Subcutaneous abdominal adipose tissue (tissue), 5 donors: ENCODE data around the gene SUV39H2.
"Not testable (repeated sequence)": the region's sequence is repeated elsewhere in the genome, so short reads cannot be mapped to it uniquely, and the experiment has no call there.

ENCODE experiments used
- H3K27ac ChIP-seq: one replicate; pipeline ENCODE4 v1.7.0; 2013; ENCODE audit warnings: low read depth, mild to moderate bottlenecking, inconsistent platforms, low read length, moderate library complexity
- H3K27me3 ChIP-seq, 5 donors: one replicate each; pipeline ENCODE4 v1.7.0; 2013; ENCODE audit warnings: low read length in 5 of 5, inconsistent platforms in 1 of 5; ENCODE audit not compliant: control insufficient read depth in 5 of 5, insufficient read depth in 4 of 5
- H3K36me3 ChIP-seq, 5 donors: one replicate each; pipeline ENCODE4 v1.7.0; 2013; ENCODE audit warnings: low read length in 5 of 5; ENCODE audit not compliant: control insufficient read depth in 5 of 5, insufficient read depth in 5 of 5
- H3K4me1 ChIP-seq, 5 donors: one replicate each; pipeline ENCODE4 v1.7.0; 2013; ENCODE audit warnings: low read length in 5 of 5, mild to moderate bottlenecking in 3 of 5, moderate library complexity in 1 of 5; ENCODE audit not compliant: control insufficient read depth in 5 of 5, insufficient read depth in 5 of 5
- H3K4me3 ChIP-seq, 5 donors: one replicate each; pipeline ENCODE4 v1.7.0; 2013; ENCODE audit warnings: low read length in 5 of 5, low read depth in 1 of 5
- H3K9ac ChIP-seq, 5 donors: one replicate each; pipeline ENCODE4 v1.7.0; 2013; ENCODE audit warnings: low read length in 5 of 5, mild to moderate bottlenecking in 4 of 5, moderate library complexity in 3 of 5
- H3K9me3 ChIP-seq, 5 donors: one replicate each; pipeline ENCODE4 v1.7.0; 2013; ENCODE audit warnings: low read length in 5 of 5; ENCODE audit not compliant: control insufficient read depth in 5 of 5
- donor health status: healthy.
- donor health status: healthy.
- donor health status: healthy.
- donor health status: healthy.
- donor health status: healthy.

Gene SUV39H2

GRCh38 chr10:14924013-14924412 lies 45.3 kb downstream of the SUV39H2 start:
- no peak overlapping the region for H3K27ac ChIP-seq
- peaks cover 37 to 82% (median 65%) of the 10 kb centered on the region in 5 donors for H3K36me3 ChIP-seq
- no peaks in the 10 kb centered on the region for H3K4me1 ChIP-seq
- H3K4me3 ChIP-seq: no peak overlapping the region
- H3K9ac ChIP-seq: no peak overlapping the region
- H3K9me3 ChIP-seq: no peaks in the 10 kb centered on the region
- no peaks in the 10 kb centered on the region for H3K27me3 ChIP-seq

GRCh38 chr10:14925268-14925667 lies 46.6 kb downstream of the SUV39H2 start:
- H3K4me3 ChIP-seq: no peak overlapping the region
- no peaks in the 10 kb centered on the region for H3K27me3 ChIP-seq
- no peak overlapping the region for H3K9ac ChIP-seq
- no peak overlapping the region for H3K27ac ChIP-seq
- H3K9me3 ChIP-seq: no peaks in the 10 kb centered on the region
- no peaks in the 10 kb centered on the region for H3K4me1 ChIP-seq
- H3K36me3 ChIP-seq: peaks cover 33 to 80% (median 55%) of the 10 kb centered on the region in 5 donors

- Histone ChIP-seq H3K27ac (no peak overlapping the region), H3K27me3 (no peaks in the 10 kb centered on the region), H3K36me3 (peaks cover 37 to 80% (median 56%) of the 10 kb centered on the region in 5 donors), H3K9me3 (no peaks in the 10 kb centered on the region), H3K4me3 (no peak overlapping the region), H3K4me1 (no peaks in the 10 kb centered on the region), H3K9ac (no peak overlapping the region)
Observed at GRCh38 chr10:14926061-14926470, 47.4 kb downstream of the SUV39H2 start.

- H3K27ac ChIP-seq: no peak overlapping the region
- H3K4me3 ChIP-seq: no peak overlapping the region
- no peaks in the 10 kb centered on the region for H3K27me3 ChIP-seq
- H3K36me3 ChIP-seq: peaks cover 34 to 80% (median 48%) of the 10 kb centered on the region in 5 donors
- no peaks in the 10 kb centered on the region for H3K9me3 ChIP-seq
- no peaks in the 10 kb centered on the region for H3K4me1 ChIP-seq
- H3K9ac ChIP-seq: no peak overlapping the region
Observed at GRCh38 chr10:14926722-14927416, 48.2 kb downstream of the SUV39H2 start.

GRCh38 chr10:14930610-14931009 lies 51.9 kb downstream of the SUV39H2 start:
- no peaks in the 10 kb centered on the region for H3K27me3 ChIP-seq
- no peak overlapping the region for H3K27ac ChIP-seq
- H3K9ac ChIP-seq: no peak overlapping the region
- no peaks in the 10 kb centered on the region for H3K4me1 ChIP-seq
- no peaks in the 10 kb centered on the region for H3K9me3 ChIP-seq
- no peak overlapping the region for H3K4me3 ChIP-seq
- H3K36me3 ChIP-seq: peaks cover 22 to 84% (median 57%) of the 10 kb centered on the region in 5 donors

- Histone ChIP-seq H3K4me3 (no peak overlapping the region), H3K27me3 (no peaks in the 10 kb centered on the region), H3K36me3 (peaks cover 5 to 52% (median 29%) of the 10 kb centered on the region in 5 donors), H3K9me3 (no peaks in the 10 kb centered on the region), H3K27ac (no peak overlapping the region), H3K9ac (no peak overlapping the region), H3K4me1 (peaks cover 0 to 4% (median 0%) of the 10 kb centered on the region in 5 donors)
Observed at GRCh38 chr10:14936584-14936983, 57.9 kb downstream of the SUV39H2 start.

- not testable (repeated sequence) for H3K27ac ChIP-seq, H3K27me3 ChIP-seq, H3K9ac ChIP-seq, H3K9me3 ChIP-seq, H3K4me3 ChIP-seq, H3K4me1 ChIP-seq
- H3K36me3 ChIP-seq: peaks cover 5 to 45% (median 20%) of the 10 kb centered on the region in 5 donors
Observed at GRCh38 chr10:14938971-14939370, 60.3 kb downstream of the SUV39H2 start.

- not testable (repeated sequence) for H3K9ac ChIP-seq, H3K27me3 ChIP-seq, H3K9me3 ChIP-seq, H3K27ac ChIP-seq, H3K4me3 ChIP-seq, H3K4me1 ChIP-seq
- H3K36me3 ChIP-seq: peaks cover 7 to 54% (median 28%) of the 10 kb centered on the region in 5 donors
Observed at GRCh38 chr10:14942147-14942949, 63.7 kb downstream of the SUV39H2 start.

- H3K4me3 ChIP-seq, H3K27me3 ChIP-seq, H3K9me3 ChIP-seq, H3K27ac ChIP-seq, H3K9ac ChIP-seq, H3K4me1 ChIP-seq: not testable (repeated sequence)
- H3K36me3 ChIP-seq: peaks cover 7 to 54% (median 34%) of the 10 kb centered on the region in 5 donors
Observed at GRCh38 chr10:14942950-14943338, 64.3 kb downstream of the SUV39H2 start.

GRCh38 chr10:14945108-14945507 lies 66.4 kb downstream of the SUV39H2 start:
- Histone ChIP-seq H3K4me1 (peaks cover 0 to 6% (median 0%) of the 10 kb centered on the region in 5 donors), H3K36me3 (peaks cover 2 to 51% (median 39%) of the 10 kb centered on the region in 5 donors)

More at GRCh38 chr10:14945108-14945507, 66.4 kb downstream of the SUV39H2 start:
- Histone ChIP-seq H3K27me3 (no peaks in the 10 kb centered on the region), H3K9me3 (no peaks in the 10 kb centered on the region), H3K27ac (no peak overlapping the region), H3K4me3 (no peak overlapping the region), H3K9ac (no peak overlapping the region)
